Brain microvascular endothelial cell (primary cell): Measurements from ENCODE around the gene SLC27A2.

Source experiments
- DNase-seq: peaks from one replicate; pipeline ENCODE4 v3.0.0-alpha.2; 2020
- H3K27ac ChIP-seq: fragments of 250-450 bp; sonication (Bioruptor Pico); 2 replicates; pipeline ENCODE4 v1.5.1; 2020; ENCODE audit warnings: mild to moderate bottlenecking, moderate library complexity
- H3K27me3 ChIP-seq: fragments of 250-450 bp; sonication (Bioruptor Pico); replicated peaks from 2 replicates; pipeline ENCODE4 v1.5.1; 2020; ENCODE audit warnings: mild to moderate bottlenecking
- H3K36me3 ChIP-seq: fragments of 250-450 bp; sonication (Bioruptor Pico); replicated peaks from 2 replicates; pipeline ENCODE4 v1.5.1; 2020; ENCODE audit warnings: mild to moderate bottlenecking
- H3K4me3 ChIP-seq: 2 replicates; pipeline ENCODE4 v1.5.1; 2011; ENCODE audit warnings: low read depth, mild to moderate bottlenecking, control low read depth, low read length, moderate library complexity
- in situ Hi-C: cut with HindIII; loops from 2 replicates; pipeline ENCODE4 v1.10.0; 2017; ENCODE audit warnings: low sequenced_read_pairs, low pct_ligation_motif_present
- TF ChIP-seq, protein P1 (sequence below): IDR thresholded peaks from 2 replicates; pipeline ENCODE4 v1.5.1; 2011; ENCODE audit warnings: low read depth, mild to moderate bottlenecking, moderate library complexity, low read length, control low read depth, inconsistent platforms; ENCODE audit errors: missing control alignments

The SLC27A2 gene

GRCh38 chr15:50144341-50145120 is 37.5 kb upstream of the SLC27A2 start:
- TF ChIP-seq, protein P1, sequence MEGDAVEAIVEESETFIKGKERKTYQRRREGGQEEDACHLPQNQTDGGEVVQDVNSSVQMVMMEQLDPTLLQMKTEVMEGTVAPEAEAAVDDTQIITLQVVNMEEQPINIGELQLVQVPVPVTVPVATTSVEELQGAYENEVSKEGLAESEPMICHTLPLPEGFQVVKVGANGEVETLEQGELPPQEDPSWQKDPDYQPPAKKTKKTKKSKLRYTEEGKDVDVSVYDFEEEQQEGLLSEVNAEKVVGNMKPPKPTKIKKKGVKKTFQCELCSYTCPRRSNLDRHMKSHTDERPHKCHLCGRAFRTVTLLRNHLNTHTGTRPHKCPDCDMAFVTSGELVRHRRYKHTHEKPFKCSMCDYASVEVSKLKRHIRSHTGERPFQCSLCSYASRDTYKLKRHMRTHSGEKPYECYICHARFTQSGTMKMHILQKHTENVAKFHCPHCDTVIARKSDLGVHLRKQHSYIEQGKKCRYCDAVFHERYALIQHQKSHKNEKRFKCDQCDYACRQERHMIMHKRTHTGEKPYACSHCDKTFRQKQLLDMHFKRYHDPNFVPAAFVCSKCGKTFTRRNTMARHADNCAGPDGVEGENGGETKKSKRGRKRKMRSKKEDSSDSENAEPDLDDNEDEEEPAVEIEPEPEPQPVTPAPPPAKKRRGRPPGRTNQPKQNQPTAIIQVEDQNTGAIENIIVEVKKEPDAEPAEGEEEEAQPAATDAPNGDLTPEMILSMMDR: no peak
- H3K36me3 ChIP-seq: no peaks in the 10 kb centered on the region
- in situ Hi-C loops: no loop called here
- H3K4me3 ChIP-seq: no peak overlapping the region
- no peak for DNase-seq
- H3K27me3 ChIP-seq: no peaks in the 10 kb centered on the region
- H3K27ac ChIP-seq: no peak overlapping the region

DNA sequence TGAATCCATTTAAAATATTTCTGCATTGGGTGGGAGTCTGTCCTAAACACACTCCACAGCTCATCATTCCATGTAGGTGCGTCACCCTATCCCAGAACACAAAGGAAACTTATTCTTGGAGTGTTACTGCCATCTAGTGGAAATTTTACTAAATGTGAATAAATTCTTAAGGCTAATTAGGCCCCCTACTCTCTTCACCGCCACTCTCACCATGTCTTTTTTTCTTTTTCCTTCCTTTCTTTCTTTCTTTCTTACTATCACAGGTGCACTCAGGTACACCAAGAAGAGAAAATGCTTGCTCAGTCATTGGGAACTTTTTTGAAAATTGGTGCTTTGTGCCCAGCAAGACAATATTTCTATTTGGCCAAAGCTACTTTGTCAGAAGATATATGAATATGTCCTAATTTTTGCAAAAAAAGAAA is 36.5 kb upstream of the SLC27A2 start:
- in situ Hi-C loops: no loop called here
- TF ChIP-seq, protein P1: peak; percentile 36
- no peak overlapping the region for H3K27ac ChIP-seq

GRCh38 chr15:50146632-50147031 is 35.4 kb upstream of the SLC27A2 start:
- Histone ChIP-seq H3K4me3 (no peak overlapping the region), H3K36me3 (no peaks in the 10 kb centered on the region), H3K27ac (no peak overlapping the region), H3K27me3 (no peaks in the 10 kb centered on the region)
- TF ChIP-seq, protein P1: no peak
- DNase-seq: no peak
- in situ Hi-C loops: no loop called here

More for the DNA sequence above, 36.5 kb upstream of the SLC27A2 start:
- peak; percentile 65 for DNase-seq
- H3K27me3 ChIP-seq: no peaks in the 10 kb centered on the region
- no peaks in the 10 kb centered on the region for H3K36me3 ChIP-seq
- no peak overlapping the region for H3K4me3 ChIP-seq

DNA sequence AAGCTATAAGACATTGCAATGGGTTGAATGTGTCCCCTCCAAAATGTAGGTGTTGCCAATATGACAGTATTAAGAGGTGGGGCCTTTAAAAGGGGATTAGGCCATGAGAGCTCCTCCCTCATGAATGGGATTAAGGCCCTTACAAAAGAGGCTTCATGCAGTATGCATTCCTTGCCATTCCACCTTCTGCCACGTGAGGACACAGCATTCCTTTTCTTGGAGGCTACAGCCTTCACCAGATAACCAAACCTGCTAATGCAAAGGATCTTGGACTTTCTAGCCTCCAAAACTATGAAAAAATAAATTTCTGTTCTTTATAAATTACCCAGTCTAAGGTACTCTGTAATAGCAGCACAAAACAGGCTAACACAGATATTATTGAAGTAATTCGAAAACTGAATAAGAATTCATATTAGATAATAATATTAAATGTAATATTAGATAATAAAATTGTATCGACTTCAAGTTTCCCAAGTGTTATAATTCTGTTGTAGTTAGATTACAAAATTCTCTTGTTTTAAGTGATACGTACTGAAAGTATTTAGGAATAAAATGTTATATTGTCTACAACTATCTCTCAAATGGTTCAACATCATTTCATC is 33.5 kb upstream of the SLC27A2 start:
- in situ Hi-C loops: no loop called here

GRCh38 chr15:50149090-50149489 is 32.9 kb upstream of the SLC27A2 start:
- Histone ChIP-seq H3K4me3 (no peak overlapping the region), H3K27ac (no peak overlapping the region), H3K36me3 (no peaks in the 10 kb centered on the region), H3K27me3 (no peaks in the 10 kb centered on the region)
- TF ChIP-seq, protein P1: no peak
- in situ Hi-C loops: no loop called here
- no peak for DNase-seq

More for the DNA sequence above, 33.5 kb upstream of the SLC27A2 start:
- no peak overlapping the region for H3K27ac ChIP-seq
- peak; percentile 64 for DNase-seq
- TF ChIP-seq, protein P1: peak; percentile 85
- no peaks in the 10 kb centered on the region for H3K36me3 ChIP-seq
- no peak overlapping the region for H3K4me3 ChIP-seq
- H3K27me3 ChIP-seq: no peaks in the 10 kb centered on the region
